Amniotic stem cell (primary cell): ENCODE data around the gene OTUB2.
A peak's percentile ranks its signal among the peaks of the same experiment; 100 is the strongest.

ENCODE experiments used
- DNase-seq: peaks from one replicate; lab custom pipeline; 2025; lab: John Stamatoyannopoulos, UW

Gene OTUB2

GRCh38 chr14:93997082-93997481 lies 29.1 kb upstream of the OTUB2 start, which contains the start of gene CCDC197:
Gene CCDC197, plus strand, starts transcription at chr14:93997301. Its CDS starts 831 bp downstream, at chr14:93998132.
- no peak for DNase-seq

- no peak for DNase-seq
These were observed 27.9 kb upstream of the OTUB2 start for GRCh38 chr14:93997916-93998870.

DNA sequence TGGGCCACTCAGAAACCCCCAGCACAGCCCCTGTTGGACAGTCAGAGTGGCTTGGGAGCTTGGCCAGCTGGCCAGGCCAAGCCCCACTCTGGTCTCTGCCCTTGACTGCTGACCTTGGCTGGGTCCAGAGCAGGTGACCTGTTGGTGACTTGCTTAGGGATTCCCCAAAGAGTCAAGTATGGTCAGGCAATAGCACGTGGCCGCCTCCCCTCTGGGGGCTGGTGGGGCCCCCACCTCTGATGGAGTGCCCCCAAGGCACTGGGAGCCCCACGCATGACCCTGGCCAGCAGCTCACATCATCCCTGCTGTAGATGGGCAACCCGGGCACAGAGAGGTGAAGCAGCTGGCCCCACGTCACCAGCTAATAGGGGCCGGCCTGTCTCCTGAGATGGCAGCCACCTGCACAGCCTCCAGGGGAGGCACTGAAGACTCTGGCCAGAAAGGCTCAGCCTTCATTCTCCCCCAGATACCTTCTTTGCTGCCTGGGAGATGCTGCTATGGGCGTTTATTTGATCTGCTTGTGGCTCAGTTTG lies 27.2 kb upstream of the OTUB2 start:
- no peak for DNase-seq

- no peak for DNase-seq
These were observed 26.6 kb upstream of the OTUB2 start for GRCh38 chr14:93999573-93999972.

DNA sequence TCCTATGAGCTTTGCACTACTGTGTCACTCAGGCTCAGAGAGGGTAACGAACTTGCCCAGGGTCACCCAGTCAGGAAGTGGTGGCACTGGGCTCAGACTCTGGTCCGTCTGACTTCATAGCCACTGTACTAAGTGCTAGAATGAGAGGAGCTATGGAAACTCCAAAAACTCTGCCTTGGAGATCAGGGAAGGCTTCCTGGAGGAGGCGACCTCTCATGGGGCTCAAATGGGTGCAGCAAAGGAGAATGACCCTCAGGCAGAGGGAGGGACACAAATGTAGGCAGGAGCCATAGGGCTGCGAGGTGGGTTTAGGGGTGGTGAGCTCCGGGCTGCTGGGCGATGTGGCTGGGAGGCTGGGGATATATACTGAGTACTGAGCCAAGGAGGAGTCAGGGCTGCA lies 25.9 kb upstream of the OTUB2 start:
- DNase-seq: no peak

- DNase-seq: no peak
These were observed 25.1 kb upstream of the OTUB2 start for GRCh38 chr14:94001016-94001415.

DNA sequence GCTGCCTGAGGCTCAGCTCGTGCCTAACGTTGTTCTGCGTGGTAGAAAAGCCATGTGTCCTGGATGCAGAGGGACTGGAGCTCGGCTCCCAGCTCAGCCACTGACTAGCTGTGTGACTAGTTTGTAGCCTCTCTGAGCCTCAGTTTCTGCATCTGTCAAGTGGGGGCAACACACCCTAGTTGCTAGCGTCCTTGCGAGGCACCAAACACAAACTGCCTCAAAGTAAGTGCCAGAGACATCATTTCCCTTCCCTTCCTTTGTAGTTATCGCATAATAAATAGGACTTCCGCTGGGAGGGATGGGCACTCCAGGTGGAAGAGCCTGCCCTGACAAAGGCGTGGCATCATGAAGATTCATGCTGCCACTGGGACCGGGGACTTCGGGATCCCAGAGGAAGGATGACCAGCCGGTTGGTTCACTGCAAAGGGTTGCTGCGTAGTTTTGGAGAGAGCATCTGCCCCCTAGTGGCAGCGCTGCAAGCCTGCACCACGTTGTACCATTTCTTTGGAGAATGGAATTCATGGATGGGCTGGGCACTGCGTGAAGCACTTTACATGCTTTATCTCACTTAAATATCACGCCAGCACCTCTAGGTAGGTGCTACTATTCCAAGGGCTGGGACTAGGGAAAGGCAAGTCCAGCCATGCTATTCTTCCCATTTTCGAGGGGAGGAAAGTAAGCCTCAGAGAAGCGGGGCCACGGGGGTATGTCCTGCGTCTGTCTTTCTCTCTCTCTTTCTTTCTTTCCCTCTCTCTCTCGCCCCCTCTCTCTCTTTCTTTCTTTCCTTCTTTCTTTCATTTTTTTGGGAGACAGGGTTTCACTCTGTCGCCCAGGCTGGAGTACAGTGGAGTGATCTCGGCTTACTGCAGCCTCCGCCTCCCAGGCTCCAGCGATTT lies 24.4 kb upstream of the OTUB2 start:
- peak; percentile 53 for DNase-seq

GRCh38 chr14:94003397-94003796 lies 22.7 kb upstream of the OTUB2 start:
- DNase-seq: no peak

- DNase-seq: no peak
These were observed 22.1 kb upstream of the OTUB2 start for GRCh38 chr14:94004015-94004414.

- DNase-seq: no peak
These were observed 20.6 kb upstream of the OTUB2 start for GRCh38 chr14:94005324-94006073.

DNA sequence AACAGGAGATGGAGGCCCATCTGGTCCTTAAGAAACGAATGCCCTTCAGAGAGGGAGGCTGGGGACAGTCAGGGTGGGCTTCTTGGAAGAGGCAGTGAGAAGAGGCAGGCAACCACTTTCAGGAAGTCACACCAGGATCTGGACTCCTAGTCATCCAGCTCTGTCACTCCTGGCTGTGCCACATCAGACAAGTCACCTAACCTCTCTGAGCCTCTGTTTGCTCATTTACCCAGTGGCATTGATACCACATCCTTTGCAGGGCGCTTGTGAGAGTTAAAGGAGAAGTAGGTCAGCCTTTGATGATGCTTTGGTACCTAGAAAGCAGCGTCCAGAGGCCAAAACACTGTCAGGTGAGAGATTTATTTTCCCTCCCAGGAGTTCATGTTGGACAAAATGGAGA lies 17.9 kb upstream of the OTUB2 start:
- no peak for DNase-seq

DNA sequence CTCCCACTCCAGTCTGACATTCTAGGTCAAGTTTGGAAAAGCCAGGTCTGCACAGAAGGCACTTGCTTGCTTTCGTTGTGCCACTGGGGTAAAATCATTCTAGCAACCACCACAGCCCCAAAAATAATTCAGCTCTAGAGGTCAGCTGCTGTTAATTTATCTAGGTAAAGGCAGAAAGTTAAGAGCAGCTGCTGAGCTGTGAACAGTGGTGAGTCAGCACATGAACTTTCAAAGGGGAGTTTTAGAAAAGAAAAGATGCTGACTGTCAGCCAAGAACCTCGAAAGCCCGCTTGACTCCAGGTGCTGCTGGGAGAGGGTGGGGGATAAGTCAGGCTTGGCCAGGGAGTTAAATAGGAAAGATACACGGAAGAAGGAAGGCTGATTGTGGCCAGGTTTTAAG lies 16.4 kb upstream of the OTUB2 start:
- DNase-seq: peak; percentile 10

DNA sequence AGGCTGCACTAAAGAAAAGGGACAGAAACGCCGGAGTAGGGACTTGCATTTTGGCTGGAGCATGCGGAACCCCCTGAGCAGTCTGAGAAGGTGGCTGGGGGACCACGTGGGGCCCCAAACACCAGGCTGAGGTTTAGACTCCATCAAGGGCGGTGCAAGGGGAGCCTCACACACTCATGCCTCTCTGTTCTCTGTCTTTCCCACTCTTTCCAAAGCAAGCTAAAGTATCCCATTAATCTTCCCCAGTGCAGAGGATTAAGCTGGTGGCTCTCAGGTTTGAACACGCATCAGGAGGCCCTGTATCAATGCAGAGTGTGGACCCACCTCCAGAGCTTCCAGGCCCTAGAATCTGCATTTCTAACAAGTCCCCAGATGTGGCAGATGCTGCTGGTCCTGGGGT lies 15.5 kb upstream of the OTUB2 start:
- no peak for DNase-seq

- no peak for DNase-seq
These were observed 14.3 kb upstream of the OTUB2 start for GRCh38 chr14:94011795-94012194.

DNA sequence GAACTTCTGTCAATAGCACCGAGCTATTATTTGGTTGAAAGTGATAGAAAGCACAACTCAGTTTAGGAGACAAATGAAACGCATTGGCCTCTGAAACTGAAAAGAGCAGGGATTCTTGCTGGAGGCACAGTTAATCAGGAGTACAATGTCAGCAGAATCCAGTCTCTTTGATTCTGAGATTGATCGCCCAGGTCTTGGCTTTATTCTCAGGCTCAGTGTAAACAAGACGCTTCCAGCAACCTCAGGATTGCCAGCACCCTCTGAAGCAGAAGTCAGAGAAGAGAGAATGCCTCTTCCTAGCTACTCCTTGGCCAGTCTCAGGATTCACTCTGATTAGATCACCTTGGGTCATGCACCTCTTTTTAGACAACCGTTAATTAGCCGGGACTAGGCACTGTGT lies 11.8 kb upstream of the OTUB2 start:
- DNase-seq: no peak

DNA sequence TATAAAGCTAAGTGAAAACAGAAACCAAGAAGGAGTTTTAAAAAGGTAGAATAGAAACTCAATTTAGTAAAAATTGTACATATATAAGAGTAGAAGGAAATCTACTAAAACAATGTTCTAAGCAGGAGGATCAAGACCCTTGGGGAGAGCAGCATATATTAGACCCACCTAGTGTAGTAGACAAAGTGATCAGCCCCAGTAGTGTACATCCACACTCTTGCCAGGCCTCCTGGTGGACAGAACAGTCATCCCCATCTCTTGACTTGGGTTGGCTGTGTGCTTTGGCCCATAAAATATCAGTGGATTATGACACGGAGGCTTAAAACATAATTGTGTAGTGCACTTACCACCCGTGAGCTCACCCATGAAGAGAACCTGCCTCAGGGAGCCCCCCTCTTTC lies 10.9 kb upstream of the OTUB2 start:
- no peak for DNase-seq

- DNase-seq: no peak
These were observed 9.6 kb upstream of the OTUB2 start for GRCh38 chr14:94016446-94016976.

GRCh38 chr14:94018308-94018707 lies 7.8 kb upstream of the OTUB2 start:
- no peak for DNase-seq

DNA sequence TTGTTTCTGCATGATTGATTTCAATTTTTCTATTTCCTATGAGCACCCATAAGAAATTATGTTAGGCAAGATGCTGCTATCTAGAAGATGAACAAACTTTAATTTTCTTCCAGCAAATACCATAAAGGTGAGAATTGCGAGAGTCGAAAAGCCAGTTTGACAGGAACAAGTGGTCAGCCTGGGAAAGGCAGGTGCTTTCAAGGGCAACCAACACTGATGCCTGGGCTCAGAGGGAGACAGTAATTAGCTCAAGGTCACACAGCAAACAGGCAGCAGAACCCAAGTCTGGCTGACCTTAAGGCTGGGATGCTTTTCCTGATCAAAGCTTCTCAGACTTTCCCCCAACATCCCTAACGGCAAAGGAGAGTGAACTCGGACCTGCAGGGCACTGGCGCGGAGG lies 6.8 kb upstream of the OTUB2 start:
- DNase-seq: no peak

GRCh38 chr14:94020267-94020666 lies 5.9 kb upstream of the OTUB2 start:
- no peak for DNase-seq

- DNase-seq: no peak
These were observed 5.1 kb upstream of the OTUB2 start for GRCh38 chr14:94021001-94021400.
